Fibroblast of skin of back (primary cell): ENCODE data around the gene ATF3.
A peak's percentile ranks its signal among the peaks of the same experiment; 100 is the strongest.

Experiments
- DNase-seq: peaks from one replicate; pipeline ENCODE4 v3.0.0-alpha.2; 2013

The ATF3 gene

GRCh38 chr1:212587016-212587887 lies 21.3 kb upstream of the ATF3 start:
- DNase-seq = peak; percentile 91

GRCh38 chr1:212587888-212588510 lies 20.6 kb upstream of the ATF3 start:
- no peak for DNase-seq

- no peak for DNase-seq
Observed at GRCh38 chr1:212589446-212589845, 19.1 kb upstream of the ATF3 start.

GRCh38 chr1:212591922-212592321 lies 16.6 kb upstream of the ATF3 start:
- DNase-seq = no peak

- DNase-seq = no peak
Observed at GRCh38 chr1:212593821-212594251, 14.7 kb upstream of the ATF3 start.

- DNase-seq = no peak
Observed at GRCh38 chr1:212594640-212595039, 13.9 kb upstream of the ATF3 start.

GRCh38 chr1:212595229-212595628 lies 13.3 kb upstream of the ATF3 start:
- no peak for DNase-seq

GRCh38 chr1:212595787-212596714 lies 12.5 kb upstream of the ATF3 start:
- DNase-seq = peak; percentile 91

GRCh38 chr1:212596798-212597197 lies 11.8 kb upstream of the ATF3 start:
- DNase-seq = no peak

GRCh38 chr1:212597487-212597886 lies 11.1 kb upstream of the ATF3 start:
- DNase-seq = no peak

GRCh38 chr1:212600071-212600915 lies 8.3 kb upstream of the ATF3 start:
- DNase-seq = no peak

GRCh38 chr1:212600980-212601379 lies 7.6 kb upstream of the ATF3 start:
- DNase-seq = no peak

GRCh38 chr1:212601524-212601923 lies 7.0 kb upstream of the ATF3 start:
- DNase-seq = no peak

- DNase-seq = peak; percentile 36
Observed at GRCh38 chr1:212605441-212606394, 2.8 kb upstream of the ATF3 start.

GRCh38 chr1:212606395-212607205 lies 2.0 kb upstream of the ATF3 start:
- DNase-seq = no peak

- no peak for DNase-seq
Observed at GRCh38 chr1:212607206-212607912, 1.2 kb upstream of the ATF3 start.

GRCh38 chr1:212607913-212608391 lies 609 bp upstream of the ATF3 start:
- DNase-seq = no peak

GRCh38 chr1:212608959-212609700 lies 569 bp downstream of the ATF3 start:
- peak; percentile 57 for DNase-seq
